Smooth muscle cell (in vitro differentiated cells): Measurements from ENCODE around the gene RPLP2. TPM values are rescaled to one million over a fixed set of nuclear protein-coding genes. Genes with fewer than 3 reads are reported as not detected.

Experiments used
- DNase-seq: peaks from one replicate; lab custom pipeline; 2025; ENCODE audit not compliant: unreplicated experiment; lab: John Stamatoyannopoulos, UW
- H2AFZ ChIP-seq: fragments of 200-600 bp; sonication (generic); 2 replicates; pipeline ENCODE4 v1.6.0; 2016; ENCODE audit warnings: antibody characterized with exemption, low read depth, mild to moderate bottlenecking
- H3F3A ChIP-seq: fragments of 200-600 bp; sonication (generic); 2 replicates; pipeline ENCODE4 v1.6.0; 2017; ENCODE audit warnings: antibody characterized with exemption, low read depth
- H3K27ac ChIP-seq: fragments of 200-600 bp; sonication (generic); 2 replicates; pipeline ENCODE4 v1.5.1; 2016; ENCODE audit warnings: low read depth, mild to moderate bottlenecking
- H3K27me3 ChIP-seq: fragments of 200-600 bp; sonication (generic); 2 replicates; pipeline ENCODE4 v1.6.1; 2016; ENCODE audit warnings: low read depth, mild to moderate bottlenecking
- H3K36me3 ChIP-seq: fragments of 200-600 bp; sonication (generic); 2 replicates; pipeline ENCODE4 v1.5.1; 2016; ENCODE audit warnings: low read depth
- H3K4me1 ChIP-seq: fragments of 200-600 bp; sonication (generic); 2 replicates; pipeline ENCODE4 v1.5.1; 2016; ENCODE audit warnings: low read depth
- H3K4me2 ChIP-seq: fragments of 200-600 bp; sonication (generic); 2 replicates; pipeline ENCODE4 v1.6.0; 2016; ENCODE audit warnings: mild to moderate bottlenecking
- H3K4me3 ChIP-seq: fragments of 200-600 bp; sonication (generic); 2 replicates; pipeline ENCODE4 v1.5.1; 2016; ENCODE audit warnings: mild to moderate bottlenecking
- H3K79me2 ChIP-seq: fragments of 200-600 bp; sonication (generic); 2 replicates; pipeline ENCODE4 v1.6.0; 2016; ENCODE audit warnings: low read depth, mild to moderate bottlenecking
- H3K9ac ChIP-seq: fragments of 200-600 bp; sonication (generic); 2 replicates; pipeline ENCODE4 v1.6.0; 2016; ENCODE audit warnings: low read depth
- H3K9me3 ChIP-seq: fragments of 200-600 bp; sonication (generic); replicated peaks from 2 replicates; pipeline ENCODE4 v1.5.1; 2016; ENCODE audit warnings: low read depth
- H4K20me1 ChIP-seq: fragments of 200-600 bp; sonication (generic); 2 replicates; pipeline ENCODE4 v1.6.0; 2016; ENCODE audit warnings: low read depth
- WGBS: methylation state at CpG from one replicate; pipeline ENCODE4 v1.1.7; 2016; ENCODE audit warnings: low lambda C conversion rate; 5-methylcytosine and 5-hydroxymethylcytosine counted together
- polyA plus RNA-seq: library from polyadenylated mRNA; unstranded; fragments of >200 nt; fragmentation: Nextera tagmentation; extraction: Ambion mirVana; gene quantifications from 2 replicates; pipeline ENCODE4 v1.2.1, GENCODE V29; 2016
- total RNA-seq: library from RNA; depleted of rRNA; stranded (reverse); fragments of >200 nt; gene quantifications from 2 replicates; pipeline ENCODE4 v1.2.3, GENCODE V29; 2014
- TF ChIP-seq, protein P1 (sequence below): fragments of 200-600 bp; sonication (generic); IDR thresholded peaks from 2 replicates; pipeline ENCODE4 v1.5.1; 2017; ENCODE audit warnings: borderline replicate concordance, mild to moderate bottlenecking, antibody characterized with exemption; ENCODE audit not compliant: insufficient read depth, poor library complexity, severe bottlenecking

Gene RPLP2
- total and polyA plus RNA-seq, 2 experiments from 2014 or later, result 472 to 622 TPM

DNA sequence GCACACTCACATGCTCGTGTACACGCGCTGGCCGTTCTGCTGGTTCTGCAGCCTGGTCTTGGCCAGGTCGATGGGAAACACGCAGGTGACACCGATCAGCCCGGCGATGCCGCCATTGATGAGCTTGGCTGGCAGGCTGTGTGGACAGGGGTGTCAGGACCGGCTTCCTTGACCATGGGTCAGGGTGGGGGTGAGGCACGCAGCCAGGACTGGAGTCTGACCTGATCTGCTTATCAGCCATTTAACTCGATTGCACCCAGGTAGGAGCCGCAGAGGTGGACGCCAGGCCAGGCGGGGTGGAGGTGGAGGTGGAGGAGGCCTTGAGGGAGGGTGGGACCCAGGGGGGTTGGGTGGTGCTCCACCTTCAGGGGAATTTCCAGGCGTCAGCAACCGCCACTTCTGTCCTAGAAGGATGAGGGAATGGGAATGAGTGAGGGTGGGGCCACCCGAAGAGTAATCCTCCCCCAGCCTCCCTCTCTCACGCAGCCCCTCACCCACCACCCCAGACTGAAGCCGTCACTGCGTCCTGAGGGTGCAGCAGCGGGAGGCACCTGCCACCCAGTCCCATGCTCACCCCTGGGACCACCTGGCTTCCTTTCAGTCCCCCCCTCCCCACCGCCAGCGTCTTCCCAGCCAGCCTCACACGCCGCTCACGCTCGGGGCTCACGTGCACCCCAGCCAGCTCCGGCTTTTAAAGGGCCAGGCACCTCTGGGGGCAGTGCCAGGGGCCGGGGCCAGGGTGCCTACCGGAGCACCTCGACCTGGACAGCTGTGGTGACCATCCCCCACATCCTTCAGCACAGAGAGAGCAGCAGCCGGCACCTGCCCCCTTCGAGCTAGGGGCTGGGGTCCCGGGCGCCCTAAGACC is 14.8 kb upstream of the RPLP2 start:
- H3K4me1 ChIP-seq, result peaks cover 16% of the 10 kb centered on the region
- H3K9me3 ChIP-seq, result no peaks in the 10 kb centered on the region
- 95% methylated on average over 27 of the region's 38 CpGs for WGBS
- H3K27me3 ChIP-seq, result no peaks in the 10 kb centered on the region
- TF ChIP-seq, protein P1, sequence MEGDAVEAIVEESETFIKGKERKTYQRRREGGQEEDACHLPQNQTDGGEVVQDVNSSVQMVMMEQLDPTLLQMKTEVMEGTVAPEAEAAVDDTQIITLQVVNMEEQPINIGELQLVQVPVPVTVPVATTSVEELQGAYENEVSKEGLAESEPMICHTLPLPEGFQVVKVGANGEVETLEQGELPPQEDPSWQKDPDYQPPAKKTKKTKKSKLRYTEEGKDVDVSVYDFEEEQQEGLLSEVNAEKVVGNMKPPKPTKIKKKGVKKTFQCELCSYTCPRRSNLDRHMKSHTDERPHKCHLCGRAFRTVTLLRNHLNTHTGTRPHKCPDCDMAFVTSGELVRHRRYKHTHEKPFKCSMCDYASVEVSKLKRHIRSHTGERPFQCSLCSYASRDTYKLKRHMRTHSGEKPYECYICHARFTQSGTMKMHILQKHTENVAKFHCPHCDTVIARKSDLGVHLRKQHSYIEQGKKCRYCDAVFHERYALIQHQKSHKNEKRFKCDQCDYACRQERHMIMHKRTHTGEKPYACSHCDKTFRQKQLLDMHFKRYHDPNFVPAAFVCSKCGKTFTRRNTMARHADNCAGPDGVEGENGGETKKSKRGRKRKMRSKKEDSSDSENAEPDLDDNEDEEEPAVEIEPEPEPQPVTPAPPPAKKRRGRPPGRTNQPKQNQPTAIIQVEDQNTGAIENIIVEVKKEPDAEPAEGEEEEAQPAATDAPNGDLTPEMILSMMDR, result no peak
- H2AFZ ChIP-seq, result no peak overlapping the region
- H3K36me3 ChIP-seq, result no peaks in the 10 kb centered on the region
- peaks cover 9% of the 10 kb centered on the region for H3F3A ChIP-seq
- DNase-seq, result no peak
- no peak overlapping the region for H3K27ac ChIP-seq
- H4K20me1 ChIP-seq, result peaks cover 18% of the 10 kb centered on the region
- no peak overlapping the region for H3K4me2 ChIP-seq
- H3K79me2 ChIP-seq, result no peaks in the 10 kb centered on the region
- H3K4me3 ChIP-seq, result no peak overlapping the region
- no peak overlapping the region for H3K9ac ChIP-seq

DNA sequence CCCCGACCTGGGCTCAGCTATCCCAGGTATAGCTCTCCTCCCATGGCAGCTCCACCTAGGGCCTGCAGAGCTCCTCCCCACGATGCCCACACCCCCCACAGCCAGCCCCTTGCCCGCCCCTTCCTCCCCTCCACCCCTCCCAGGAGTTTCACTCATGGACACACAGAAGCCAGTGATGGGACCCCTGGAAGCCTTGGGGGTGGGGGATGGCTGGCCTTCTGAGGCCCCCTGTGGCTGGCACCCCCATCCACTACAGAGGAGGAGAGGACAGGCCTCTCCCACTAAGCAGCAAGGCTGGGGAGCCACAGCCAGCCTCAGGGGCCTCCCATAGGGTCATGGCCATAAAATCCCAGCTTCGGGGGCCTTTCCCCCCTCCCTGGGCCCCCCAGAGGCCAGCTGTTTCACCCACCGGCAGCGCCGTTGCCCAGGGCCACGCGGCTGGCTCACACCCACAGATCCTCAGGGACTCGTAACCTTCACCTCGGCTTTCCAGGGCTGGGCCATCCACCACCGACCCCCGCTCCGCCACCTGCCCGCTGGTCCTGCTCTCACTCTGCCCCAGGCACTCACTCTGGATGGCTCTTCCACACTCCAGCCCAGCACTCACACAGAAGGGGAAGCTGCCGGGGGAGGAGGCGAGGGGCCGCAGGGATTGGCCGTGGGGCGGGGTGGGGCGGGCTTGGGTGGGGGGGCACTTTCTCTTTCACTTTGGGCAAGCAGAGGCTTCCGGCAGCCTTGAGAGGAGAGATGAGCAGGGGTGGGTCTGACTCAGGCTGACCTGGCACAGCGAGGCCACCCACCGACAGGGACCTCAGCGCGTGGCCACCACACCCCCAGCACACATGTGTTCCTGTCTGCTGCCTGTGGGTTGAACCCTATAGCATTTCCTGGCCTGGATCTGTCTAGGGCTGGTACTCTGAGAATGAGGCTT is 13.9 kb upstream of the RPLP2 start:
- 43% methylated on average over 26 of the region's 26 CpGs for WGBS
- peak overlapping the region; percentile 98 for H3K4me2 ChIP-seq
- H3F3A ChIP-seq, result peaks cover 9% of the 10 kb centered on the region
- peak; percentile 72 for DNase-seq
- H3K27me3 ChIP-seq, result no peaks in the 10 kb centered on the region
- no peak overlapping the region for H2AFZ ChIP-seq
- peak overlapping the region; percentile 70 for H3K4me3 ChIP-seq
- peak overlapping the region; percentile 84 for H3K9ac ChIP-seq
- no peaks in the 10 kb centered on the region for H3K36me3 ChIP-seq
- TF ChIP-seq, protein P1, result no peak
- H4K20me1 ChIP-seq, result peaks cover 18% of the 10 kb centered on the region
- H3K4me1 ChIP-seq, result peaks cover 16% of the 10 kb centered on the region
- no peaks in the 10 kb centered on the region for H3K9me3 ChIP-seq
- peak overlapping the region; percentile 83 for H3K27ac ChIP-seq
- no peaks in the 10 kb centered on the region for H3K79me2 ChIP-seq

DNA sequence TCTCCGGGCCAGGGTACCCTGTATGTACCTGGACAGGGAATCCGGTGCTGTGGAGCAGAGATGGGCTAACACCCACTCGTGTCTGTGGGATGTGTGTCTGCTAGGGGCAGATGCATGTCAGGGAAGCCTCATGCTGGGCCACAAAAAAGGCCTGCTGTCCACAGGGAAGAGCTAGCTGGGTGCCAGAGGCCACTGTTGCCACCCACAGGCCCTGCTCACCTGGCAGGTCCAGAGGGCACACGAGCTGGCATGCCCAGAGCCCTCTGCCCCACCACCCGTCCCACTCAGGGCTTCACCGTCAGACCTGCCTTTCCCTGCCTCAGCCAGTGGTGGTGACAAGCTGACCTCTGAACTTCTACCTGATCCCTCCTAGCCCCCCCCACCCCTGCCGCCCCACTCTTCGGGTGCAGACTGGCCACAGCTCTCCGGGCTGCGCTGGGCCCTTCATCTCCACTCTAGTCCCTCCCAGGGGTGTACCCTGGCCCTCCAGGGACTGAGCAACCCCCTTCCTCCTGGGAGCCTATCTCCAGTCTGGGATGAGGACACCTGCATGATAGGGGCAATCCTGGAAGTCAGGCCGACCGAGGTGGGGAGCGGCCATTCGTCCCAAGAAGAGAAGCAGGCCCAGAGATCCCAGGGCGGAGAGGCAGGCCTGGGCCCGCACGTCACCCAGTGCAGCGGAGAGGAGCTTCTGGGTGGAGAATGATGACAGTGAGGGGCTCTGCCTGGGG is 13.0 kb upstream of the RPLP2 start:
- DNase-seq, result no peak

More for the DNA sequence above, 13.0 kb upstream of the RPLP2 start:
- no peaks in the 10 kb centered on the region for H3K36me3 ChIP-seq
- peak overlapping the region; percentile 98 for H3K4me2 ChIP-seq
- peaks cover 16% of the 10 kb centered on the region for H3K4me1 ChIP-seq
- no peaks in the 10 kb centered on the region for H3K9me3 ChIP-seq
- peak overlapping the region; percentile 70 for H3K4me3 ChIP-seq
- peaks cover 4% of the 10 kb centered on the region for H3F3A ChIP-seq
- peak overlapping the region; percentile 84 for H3K9ac ChIP-seq
- H2AFZ ChIP-seq, result no peak overlapping the region
- H4K20me1 ChIP-seq, result peaks cover 18% of the 10 kb centered on the region
- WGBS, result 54% methylated on average over 18 of the region's 18 CpGs
- no peaks in the 10 kb centered on the region for H3K79me2 ChIP-seq
- TF ChIP-seq, protein P1, result no peak
- H3K27me3 ChIP-seq, result no peaks in the 10 kb centered on the region
- peak overlapping the region; percentile 83 for H3K27ac ChIP-seq
